Measurements from ENCODE around the gene BPIFA2.

Gene BPIFA2

GRCh38 chr20:33187491-33187890, 19.5 kb downstream of the BPIFA2 start:
- H3K4me2 ChIP-seq (ENCODE audit: low read length), result no peak overlapping the region
- H3K9me3 ChIP-seq (ENCODE audit: insufficient read depth, low read length), result no peaks in the 10 kb centered on the region
- H3K36me3 ChIP-seq (replicated peaks; ENCODE audit: low read depth, low read length), result no peaks in the 10 kb centered on the region
- H3K79me2 ChIP-seq (ENCODE audit: low read length), result no peaks in the 10 kb centered on the region
- H3K4me3 ChIP-seq (ENCODE audit: low read length), result no peak overlapping the region
- H3K27ac ChIP-seq (ENCODE audit: low read length), result no peak overlapping the region
- TF ChIP-seq CTCF (IDR thresholded peaks at IDR 0.05; ENCODE audit: low read depth, low read length) (no peak), EZH2phosphoT487 (IDR thresholded peaks at IDR 0.05; ENCODE audit: low read depth) (no peak)
- H2AFZ ChIP-seq (ENCODE audit: low read depth, low read length), result no peak overlapping the region
- H3K27me3 ChIP-seq (ENCODE audit: low read depth, low read length), result peaks cover 22% of the 10 kb centered on the region
- H3K4me1 ChIP-seq (ENCODE audit: low read length), result no peaks in the 10 kb centered on the region
- H4K20me1 ChIP-seq (ENCODE audit: insufficient read depth, low read length), result no peaks in the 10 kb centered on the region
- H3K9ac ChIP-seq (ENCODE audit: low read length), result no peak overlapping the region

- no peaks in the 10 kb centered on the region for H4K20me1 ChIP-seq (ENCODE audit: insufficient read depth, low read length)
- no peaks in the 10 kb centered on the region for H3K9me3 ChIP-seq (ENCODE audit: insufficient read depth, low read length)
- no peaks in the 10 kb centered on the region for H3K4me1 ChIP-seq (ENCODE audit: low read length)
- no peak overlapping the region for H3K4me2 ChIP-seq (ENCODE audit: low read length)
- H3K79me2 ChIP-seq (ENCODE audit: low read length), result no peaks in the 10 kb centered on the region
- no peak overlapping the region for H3K27ac ChIP-seq (ENCODE audit: low read length)
- no peak overlapping the region for H2AFZ ChIP-seq (ENCODE audit: low read depth, low read length)
- no peaks in the 10 kb centered on the region for H3K36me3 ChIP-seq (replicated peaks; ENCODE audit: low read depth, low read length)
- H3K9ac ChIP-seq (ENCODE audit: low read length), result no peak overlapping the region
- TF ChIP-seq EZH2phosphoT487 (IDR thresholded peaks at IDR 0.05; ENCODE audit: low read depth) (no peak), CTCF (IDR thresholded peaks at IDR 0.05; ENCODE audit: low read depth, low read length) (no peak)
- no peak overlapping the region for H3K4me3 ChIP-seq (ENCODE audit: low read length)
- H3K27me3 ChIP-seq (ENCODE audit: low read depth, low read length), result peaks cover 30% of the 10 kb centered on the region
Observed at GRCh38 chr20:33188421-33188820, 20.5 kb downstream of the BPIFA2 start.

GRCh38 chr20:33191484-33191883, 23.5 kb downstream of the BPIFA2 start:
- Histone ChIP-seq H3K9me3 (ENCODE audit: insufficient read depth, low read length) (no peaks in the 10 kb centered on the region), H3K9ac (ENCODE audit: low read length) (no peak overlapping the region), H3K4me2 (ENCODE audit: low read length) (no peak overlapping the region), H3K27me3 (ENCODE audit: low read depth, low read length) (peaks cover 49% of the 10 kb centered on the region), H3K4me1 (ENCODE audit: low read length) (no peaks in the 10 kb centered on the region), H3K27ac (ENCODE audit: low read length) (no peak overlapping the region), H3K36me3 (replicated peaks; ENCODE audit: low read depth, low read length) (no peaks in the 10 kb centered on the region), H3K4me3 (ENCODE audit: low read length) (no peak overlapping the region), H4K20me1 (ENCODE audit: insufficient read depth, low read length) (no peaks in the 10 kb centered on the region), H2AFZ (ENCODE audit: low read depth, low read length) (no peak overlapping the region), H3K79me2 (ENCODE audit: low read length) (no peaks in the 10 kb centered on the region)
- no peak for TF ChIP-seq CTCF (IDR thresholded peaks at IDR 0.05; ENCODE audit: low read depth, low read length)
- TF ChIP-seq EZH2phosphoT487 (IDR thresholded peaks at IDR 0.05; ENCODE audit: low read depth), result no peak

- Histone ChIP-seq H3K9me3 (ENCODE audit: insufficient read depth, low read length) (no peaks in the 10 kb centered on the region), H3K9ac (ENCODE audit: low read length) (no peak overlapping the region), H3K36me3 (replicated peaks; ENCODE audit: low read depth, low read length) (no peaks in the 10 kb centered on the region), H2AFZ (ENCODE audit: low read depth, low read length) (no peak overlapping the region), H4K20me1 (ENCODE audit: insufficient read depth, low read length) (no peaks in the 10 kb centered on the region), H3K4me3 (ENCODE audit: low read length) (no peak overlapping the region), H3K79me2 (ENCODE audit: low read length) (no peaks in the 10 kb centered on the region), H3K4me2 (ENCODE audit: low read length) (no peak overlapping the region), H3K27ac (ENCODE audit: low read length) (no peak overlapping the region), H3K4me1 (ENCODE audit: low read length) (no peaks in the 10 kb centered on the region), H3K27me3 (ENCODE audit: low read depth, low read length) (peaks cover 49% of the 10 kb centered on the region)
- TF ChIP-seq CTCF (IDR thresholded peaks at IDR 0.05; ENCODE audit: low read depth, low read length) (no peak), EZH2phosphoT487 (IDR thresholded peaks at IDR 0.05; ENCODE audit: low read depth) (no peak)
Observed at GRCh38 chr20:33191955-33192354, 24.0 kb downstream of the BPIFA2 start.

Measured in OCI-LY3 (cell line).